Tibial nerve (tissue), 4 donors: ENCODE results near the gene EIF4H.

Source experiments
- CTCF ChIP-seq, 5 experiments: fragments of 200-600 bp in 3 of 5; fragments of 450-650 bp in 2 of 5; sonication (generic) in 3 of 5; IDR thresholded peaks; one replicate each; pipeline ENCODE4 v1.5.1; 2016 to 2019; ENCODE audit warnings: antibody characterized with exemption in 5 of 5, mild to moderate bottlenecking in 3 of 5, moderate library complexity in 2 of 5
- EP300 ChIP-seq, 2 donors: sonication (generic); formaldehyde crosslinking; IDR thresholded peaks; one replicate each; pipeline ENCODE4 v1.6.1; 2017; ENCODE audit warnings: antibody characterized with exemption in 2 of 2, mild to moderate bottlenecking in 1 of 2
- POLR2A ChIP-seq, 2 donors: fragments of 450-650 bp; IDR thresholded peaks; one replicate each; pipeline ENCODE4 v1.6.1; 2017; ENCODE audit warnings: antibody characterized with exemption in 2 of 2, mild to moderate bottlenecking in 2 of 2, moderate library complexity in 2 of 2

- TF ChIP-seq CTCF (IDR thresholded peaks at IDR 0.05) = no peak
- TF ChIP-seq EP300 (IDR thresholded peaks at IDR 0.05) = no peak
- TF ChIP-seq POLR2A (IDR thresholded peaks at IDR 0.05) = no peak
Measured at GRCh38 chr7:74129887-74130286, 44.3 kb upstream of the EIF4H start.
